Activated naive CD8-positive, alpha-beta T cell (primary cell): ENCODE data around the gene RHOT2.

Source experiments
- H3K27ac Mint-ChIP-seq: one replicate; pipeline ENCODE4 v1.8.0; 2021; ENCODE audit warnings: mixed read lengths
- H3K27me3 Mint-ChIP-seq: one replicate; pipeline ENCODE4 v1.8.0; 2021; ENCODE audit warnings: mixed read lengths
- H3K36me3 Mint-ChIP-seq: one replicate; pipeline ENCODE4 v1.8.0; 2021; ENCODE audit warnings: mixed read lengths
- H3K4me1 Mint-ChIP-seq: one replicate; pipeline ENCODE4 v1.8.0; 2021; ENCODE audit warnings: low read depth, mixed read lengths
- H3K4me3 Mint-ChIP-seq: one replicate; pipeline ENCODE4 v1.8.0; 2021; ENCODE audit warnings: mild to moderate bottlenecking, mixed read lengths
- H3K9me3 Mint-ChIP-seq: one replicate; pipeline ENCODE4 v1.8.0; 2021; ENCODE audit warnings: low read depth, mixed read lengths

Gene RHOT2

DNA sequence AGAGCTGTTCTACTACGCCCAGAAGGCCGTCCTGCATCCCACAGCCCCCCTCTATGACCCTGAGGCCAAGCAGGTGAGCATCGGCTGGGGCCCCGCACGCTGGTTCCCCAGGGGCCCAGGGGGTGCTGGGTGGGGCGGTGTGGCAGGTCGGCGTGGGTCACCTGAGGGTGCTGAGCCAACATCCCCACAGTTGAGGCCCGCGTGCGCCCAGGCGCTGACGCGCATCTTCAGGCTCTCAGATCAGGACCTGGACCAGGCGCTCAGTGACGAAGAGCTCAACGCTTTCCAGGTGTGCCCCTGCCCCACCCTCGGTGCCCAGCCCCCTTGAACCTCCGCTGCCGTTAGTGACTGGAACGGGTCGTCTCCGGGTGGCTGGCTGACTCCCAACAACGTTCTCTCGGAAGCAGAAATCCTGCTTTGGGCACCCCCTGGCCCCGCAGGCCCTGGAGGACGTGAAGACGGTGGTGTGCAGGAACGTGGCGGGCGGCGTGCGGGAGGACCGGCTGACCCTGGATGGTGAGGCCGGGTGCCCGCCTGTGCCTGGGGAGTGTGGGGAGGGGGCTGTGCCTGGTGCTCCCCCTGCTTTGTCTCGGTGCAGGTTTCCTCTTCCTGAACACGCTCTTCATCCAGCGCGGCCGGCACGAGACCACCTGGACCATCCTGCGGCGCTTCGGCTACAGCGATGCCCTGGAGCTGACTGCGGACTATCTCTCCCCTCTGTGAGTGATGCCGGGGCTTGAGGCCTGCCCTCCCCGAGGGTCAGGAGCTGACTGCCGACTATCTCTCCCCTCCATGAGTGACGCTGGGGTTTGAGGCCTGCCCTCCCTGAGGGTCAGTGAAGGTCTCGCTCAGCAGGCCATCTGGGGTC is 2.8 kb downstream of the RHOT2 start:
- H3K4me1 Mint-ChIP-seq: peaks cover 9% of the 10 kb centered on the region
- H3K36me3 Mint-ChIP-seq: no peaks in the 10 kb centered on the region
- H3K4me3 Mint-ChIP-seq: peak overlapping the region; percentile 56
- H3K9me3 Mint-ChIP-seq: no peaks in the 10 kb centered on the region
- H3K27me3 Mint-ChIP-seq: no peaks in the 10 kb centered on the region
- no peak overlapping the region for H3K27ac Mint-ChIP-seq

DNA sequence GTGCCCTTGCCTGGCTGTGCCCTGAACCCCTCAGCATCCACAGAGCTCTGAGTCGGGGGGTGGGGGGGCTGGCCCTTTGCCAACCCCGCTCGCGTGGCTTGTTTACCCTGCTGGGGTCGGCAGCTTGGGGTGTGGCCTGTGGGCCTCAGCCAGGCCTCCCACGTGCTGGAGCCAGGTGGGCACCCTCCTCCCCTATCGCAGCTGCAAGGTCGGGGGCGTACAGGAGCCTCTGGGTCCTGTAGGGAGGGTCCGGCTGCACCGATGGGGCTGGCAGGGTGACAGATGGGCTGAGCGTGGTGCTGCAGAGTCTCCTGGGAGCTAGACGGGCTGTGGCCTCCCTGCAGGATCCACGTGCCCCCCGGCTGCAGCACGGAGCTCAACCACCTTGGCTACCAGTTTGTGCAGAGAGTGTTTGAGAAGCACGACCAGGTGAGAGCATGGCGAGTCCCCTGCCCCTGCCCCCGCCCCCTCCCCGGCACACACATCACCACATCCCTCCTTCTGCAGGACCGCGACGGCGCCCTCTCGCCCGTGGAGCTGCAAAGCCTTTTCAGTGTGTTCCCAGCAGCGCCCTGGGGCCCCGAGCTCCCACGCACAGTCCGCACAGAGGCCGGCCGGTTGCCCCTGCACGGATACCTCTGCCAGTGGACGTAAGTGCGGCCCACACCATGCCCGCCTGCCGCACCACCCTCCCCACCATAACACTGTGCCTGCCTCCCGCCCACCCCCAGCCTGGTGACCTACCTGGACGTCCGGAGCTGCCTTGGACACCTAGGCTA is 3.6 kb downstream of the RHOT2 start:
- H3K27me3 Mint-ChIP-seq: no peaks in the 10 kb centered on the region
- no peak overlapping the region for H3K4me3 Mint-ChIP-seq
- no peaks in the 10 kb centered on the region for H3K9me3 Mint-ChIP-seq
- peaks cover 9% of the 10 kb centered on the region for H3K4me1 Mint-ChIP-seq
- H3K27ac Mint-ChIP-seq: no peak overlapping the region
- no peaks in the 10 kb centered on the region for H3K36me3 Mint-ChIP-seq

DNA sequence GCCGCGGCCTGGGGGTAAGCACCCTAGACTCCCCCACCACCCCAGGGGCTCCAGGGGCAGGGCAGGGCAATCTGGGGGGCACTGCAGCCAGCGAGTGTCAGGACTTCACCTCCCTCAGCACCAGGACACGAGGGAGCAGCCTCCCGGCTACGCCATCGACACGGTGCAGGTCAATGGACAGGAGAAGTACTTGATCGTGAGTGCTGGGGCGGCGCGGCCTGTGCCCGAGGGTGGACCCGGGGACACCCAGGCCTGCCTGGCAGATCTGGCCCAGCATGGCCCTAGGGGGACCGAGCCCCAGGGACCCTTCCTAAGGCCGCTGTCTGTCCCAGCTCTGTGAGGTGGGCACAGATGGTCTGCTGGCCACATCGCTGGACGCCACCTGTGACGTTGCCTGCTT is 4.4 kb downstream of the RHOT2 start:
- H3K4me1 Mint-ChIP-seq: peaks cover 9% of the 10 kb centered on the region
- no peaks in the 10 kb centered on the region for H3K9me3 Mint-ChIP-seq
- H3K27ac Mint-ChIP-seq: no peak overlapping the region
- no peaks in the 10 kb centered on the region for H3K36me3 Mint-ChIP-seq
- H3K4me3 Mint-ChIP-seq: no peak overlapping the region
- H3K27me3 Mint-ChIP-seq: no peaks in the 10 kb centered on the region

DNA sequence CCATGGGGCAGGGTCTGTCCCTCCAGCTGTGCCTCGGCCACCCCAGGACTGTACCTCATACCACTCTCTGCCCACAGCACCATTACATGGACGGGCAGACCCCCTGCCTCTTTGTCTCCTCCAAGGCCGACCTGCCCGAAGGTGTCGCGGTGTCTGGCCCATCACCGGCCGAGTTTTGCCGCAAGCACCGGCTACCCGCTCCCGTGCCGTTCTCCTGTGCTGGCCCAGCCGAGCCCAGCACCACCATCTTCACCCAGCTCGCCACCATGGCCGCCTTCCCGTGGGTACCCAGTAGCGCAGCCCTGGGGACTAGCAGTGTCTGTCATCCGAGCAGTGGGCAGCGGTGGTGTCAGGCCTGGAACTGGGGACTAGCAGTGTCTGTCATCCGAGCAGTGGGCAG is 4.9 kb downstream of the RHOT2 start:
- H3K9me3 Mint-ChIP-seq: no peaks in the 10 kb centered on the region
- H3K36me3 Mint-ChIP-seq: no peaks in the 10 kb centered on the region
- no peaks in the 10 kb centered on the region for H3K27me3 Mint-ChIP-seq
- peaks cover 5% of the 10 kb centered on the region for H3K4me1 Mint-ChIP-seq
- no peak overlapping the region for H3K4me3 Mint-ChIP-seq
- H3K27ac Mint-ChIP-seq: no peak overlapping the region

DNA sequence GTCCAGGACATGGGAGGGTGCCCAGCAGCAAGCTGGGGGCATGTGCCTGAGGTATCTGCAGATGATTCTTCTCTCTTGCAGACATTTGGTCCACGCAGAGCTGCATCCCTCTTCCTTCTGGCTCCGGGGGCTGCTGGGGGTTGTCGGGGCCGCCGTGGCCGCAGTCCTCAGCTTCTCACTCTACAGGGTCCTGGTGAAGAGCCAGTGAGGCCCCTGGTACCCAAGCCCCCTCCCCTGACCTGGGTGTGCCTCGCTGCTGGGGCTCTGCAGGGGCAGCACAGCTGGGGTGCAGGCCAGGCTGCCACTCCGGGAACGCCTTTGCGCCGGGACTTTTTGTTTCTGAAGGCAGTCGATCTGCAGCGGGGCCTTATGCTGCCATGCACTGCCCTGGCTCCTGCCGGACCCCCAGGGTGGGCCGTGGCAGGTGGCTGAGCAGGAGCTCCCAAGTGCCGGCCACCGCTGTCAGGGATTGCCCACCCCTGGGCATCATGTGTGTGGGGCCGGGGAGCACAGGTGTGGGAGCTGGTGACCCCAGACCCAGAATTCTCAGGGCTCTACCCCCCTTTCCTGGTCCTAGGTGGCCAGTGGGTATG is 5.6 kb downstream of the RHOT2 start:
- Mint-ChIP-seq H3K9me3 (no peaks in the 10 kb centered on the region), H3K36me3 (no peaks in the 10 kb centered on the region), H3K4me3 (no peak overlapping the region), H3K4me1 (peaks cover 5% of the 10 kb centered on the region), H3K27me3 (no peaks in the 10 kb centered on the region), H3K27ac (no peak overlapping the region)

DNA sequence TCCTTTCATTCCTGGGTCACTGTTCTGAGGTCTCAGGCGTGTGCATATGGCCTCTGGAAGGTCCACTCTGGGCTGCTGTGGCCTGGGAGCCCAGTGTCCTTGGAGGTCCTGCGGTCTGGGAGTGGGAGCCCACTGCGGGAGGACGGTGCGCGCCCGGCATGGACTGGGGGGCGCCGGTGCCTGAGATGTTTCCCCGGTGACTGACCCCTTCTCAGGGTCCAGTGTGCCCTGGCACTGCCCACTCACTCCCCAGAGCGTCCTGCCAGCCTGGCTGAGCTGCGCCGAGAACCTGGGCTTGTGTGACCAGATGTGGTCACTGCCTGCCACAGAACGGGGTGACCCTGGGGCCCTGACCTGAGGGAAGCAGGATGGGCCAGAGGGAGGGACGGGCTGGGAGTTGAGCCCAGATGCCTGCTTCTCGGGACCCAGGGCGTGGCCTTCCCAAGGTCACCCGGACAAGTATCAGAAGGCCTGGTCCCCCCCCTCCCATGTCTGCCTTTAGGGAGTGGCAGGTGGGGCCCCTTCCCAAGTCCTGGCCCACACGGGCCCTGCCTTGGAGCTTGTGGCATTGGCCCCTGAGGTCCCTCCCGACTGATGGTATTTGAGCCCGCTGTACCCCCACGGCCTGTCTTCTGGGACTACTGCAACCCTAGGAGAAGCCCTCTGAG is 6.4 kb downstream of the RHOT2 start:
- no peaks in the 10 kb centered on the region for H3K27me3 Mint-ChIP-seq
- H3K4me3 Mint-ChIP-seq: peak overlapping the region; percentile 35
- H3K27ac Mint-ChIP-seq: no peak overlapping the region
- H3K4me1 Mint-ChIP-seq: peaks cover 7% of the 10 kb centered on the region
- no peaks in the 10 kb centered on the region for H3K9me3 Mint-ChIP-seq
- H3K36me3 Mint-ChIP-seq: no peaks in the 10 kb centered on the region

DNA sequence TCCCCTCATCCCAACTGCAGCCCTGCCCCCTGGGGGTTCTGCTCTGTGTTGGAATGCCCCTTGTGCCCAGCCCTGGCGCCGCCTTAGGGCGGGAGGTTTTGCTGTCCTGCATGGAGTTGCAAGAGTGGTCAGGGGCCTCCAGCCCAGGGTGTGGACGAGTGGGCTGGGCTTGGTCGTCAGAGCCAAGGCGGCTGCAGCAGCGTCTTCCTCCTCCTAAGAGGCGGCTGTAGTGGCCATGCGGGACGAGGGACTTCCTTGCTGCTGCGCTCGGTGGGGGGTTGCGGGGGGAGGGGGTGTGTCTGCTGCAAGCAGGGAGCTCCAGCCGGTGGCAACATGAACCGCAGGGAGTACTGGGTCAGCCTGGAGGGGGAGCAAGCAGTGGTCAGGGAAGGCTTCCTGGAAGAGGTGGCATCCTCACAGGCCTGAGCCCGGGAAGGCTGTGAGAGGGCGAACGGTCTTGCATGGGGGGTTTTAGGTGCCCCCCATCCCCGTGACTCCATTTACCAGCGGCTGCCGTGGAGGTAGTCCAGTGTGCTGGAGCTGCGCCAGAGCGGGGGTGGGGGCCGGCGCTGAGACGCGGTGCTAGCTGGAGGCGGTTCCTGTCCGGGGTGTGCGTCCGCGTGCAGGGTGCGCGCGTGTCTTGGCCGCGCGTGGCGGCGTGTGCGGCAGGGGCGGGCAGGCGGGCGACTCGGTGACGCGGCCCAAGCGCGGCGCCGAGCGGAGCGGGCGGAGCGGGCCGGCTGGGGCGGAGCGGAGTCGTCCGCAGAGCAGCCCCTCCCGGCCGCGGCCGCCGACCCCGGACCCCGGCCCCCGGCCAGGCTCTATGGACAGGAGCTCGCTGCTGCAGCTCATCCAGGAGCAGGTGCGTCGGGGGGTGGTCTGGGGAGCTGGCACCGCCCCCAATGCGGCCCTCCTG is 7.3 kb downstream of the RHOT2 start, which contains the start of gene RHBDL1:
RHBDL1 (plus strand) TSS at position 704 of the 916 bp plus-strand sequence; CDS start at position 824, 120 bp downstream.
- no peaks in the 10 kb centered on the region for H3K27me3 Mint-ChIP-seq
- peaks cover 5% of the 10 kb centered on the region for H3K4me1 Mint-ChIP-seq
- H3K4me3 Mint-ChIP-seq: peak within 1 kb of the TSS; percentile 35
- H3K27ac Mint-ChIP-seq: no peak within 1 kb of the TSS
- H3K9me3 Mint-ChIP-seq: no peaks in the 10 kb centered on the region
- no peaks in the 10 kb centered on the region for H3K36me3 Mint-ChIP-seq

DNA sequence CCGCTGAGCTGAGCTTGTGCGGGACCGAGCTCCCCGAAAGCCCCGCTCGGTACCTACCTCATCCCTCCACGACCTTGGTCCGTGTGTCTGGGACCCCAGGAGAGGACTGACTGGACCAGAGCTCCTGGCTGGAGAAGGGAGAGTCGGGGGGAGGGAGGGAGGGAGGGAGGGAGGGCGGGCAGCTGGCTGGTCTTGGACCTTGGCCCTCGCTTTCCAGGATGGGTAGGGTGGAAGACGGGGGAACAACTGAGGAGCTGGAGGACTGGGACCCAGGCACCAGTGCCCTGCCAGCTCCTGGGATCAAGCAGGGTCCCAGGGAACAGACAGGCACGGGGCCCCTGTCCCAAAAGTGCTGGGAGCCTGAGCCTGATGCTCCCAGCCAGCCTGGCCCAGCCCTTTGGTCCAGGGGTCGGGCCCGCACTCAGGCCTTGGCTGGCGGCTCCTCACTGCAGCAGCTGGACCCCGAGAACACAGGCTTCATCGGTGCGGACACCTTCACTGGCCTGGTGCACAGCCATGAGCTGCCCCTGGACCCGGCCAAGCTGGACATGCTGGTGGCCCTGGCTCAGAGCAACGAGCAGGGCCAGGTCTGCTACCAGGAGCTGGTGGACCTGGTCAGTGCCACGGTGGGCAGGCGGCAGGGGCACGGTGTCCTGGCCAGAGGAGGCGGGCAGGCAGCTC is 8.1 kb downstream of the RHOT2 start:
- H3K9me3 Mint-ChIP-seq: no peaks in the 10 kb centered on the region
- H3K4me3 Mint-ChIP-seq: no peak overlapping the region
- H3K4me1 Mint-ChIP-seq: peaks cover 7% of the 10 kb centered on the region
- no peaks in the 10 kb centered on the region for H3K36me3 Mint-ChIP-seq
- no peaks in the 10 kb centered on the region for H3K27me3 Mint-ChIP-seq
- no peak overlapping the region for H3K27ac Mint-ChIP-seq

DNA sequence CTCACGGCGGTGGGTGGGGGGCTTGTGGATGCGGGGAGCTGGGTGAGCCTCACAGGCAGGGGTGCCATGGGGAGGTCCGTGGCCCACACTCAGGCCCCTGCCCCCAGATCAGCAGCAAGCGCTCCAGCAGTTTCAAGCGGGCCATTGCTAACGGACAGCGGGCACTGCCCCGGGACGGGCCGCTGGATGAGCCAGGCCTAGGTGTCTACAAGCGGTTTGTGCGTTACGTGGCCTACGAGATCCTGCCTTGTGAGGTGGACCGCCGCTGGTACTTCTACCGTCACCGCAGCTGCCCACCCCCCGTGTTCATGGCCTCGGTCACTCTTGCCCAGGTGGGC is 8.6 kb downstream of the RHOT2 start:
- H3K27me3 Mint-ChIP-seq: no peaks in the 10 kb centered on the region
- peaks cover 11% of the 10 kb centered on the region for H3K4me1 Mint-ChIP-seq
- H3K27ac Mint-ChIP-seq: no peak overlapping the region
- no peaks in the 10 kb centered on the region for H3K9me3 Mint-ChIP-seq
- no peak overlapping the region for H3K4me3 Mint-ChIP-seq
- no peaks in the 10 kb centered on the region for H3K36me3 Mint-ChIP-seq

DNA sequence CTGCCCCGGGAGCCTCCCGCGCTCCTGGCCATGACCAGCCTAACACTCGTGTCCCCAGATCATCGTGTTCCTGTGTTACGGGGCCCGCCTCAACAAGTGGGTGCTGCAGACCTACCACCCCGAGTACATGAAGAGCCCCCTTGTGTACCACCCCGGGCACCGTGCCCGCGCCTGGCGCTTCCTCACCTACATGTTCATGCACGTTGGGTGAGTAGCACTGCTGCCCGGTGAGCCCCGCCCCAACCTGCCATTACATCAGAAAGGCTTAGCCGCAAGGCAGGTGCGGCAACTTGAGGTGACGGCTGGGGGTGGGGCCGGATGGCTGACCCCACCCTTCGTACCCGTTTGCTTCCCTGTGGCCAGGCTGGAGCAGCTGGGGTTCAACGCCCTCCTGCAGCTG is 9.0 kb downstream of the RHOT2 start:
- no peaks in the 10 kb centered on the region for H3K36me3 Mint-ChIP-seq
- peaks cover 15% of the 10 kb centered on the region for H3K4me1 Mint-ChIP-seq
- H3K27ac Mint-ChIP-seq: no peak overlapping the region
- H3K4me3 Mint-ChIP-seq: no peak overlapping the region
- no peaks in the 10 kb centered on the region for H3K27me3 Mint-ChIP-seq
- no peaks in the 10 kb centered on the region for H3K9me3 Mint-ChIP-seq

DNA sequence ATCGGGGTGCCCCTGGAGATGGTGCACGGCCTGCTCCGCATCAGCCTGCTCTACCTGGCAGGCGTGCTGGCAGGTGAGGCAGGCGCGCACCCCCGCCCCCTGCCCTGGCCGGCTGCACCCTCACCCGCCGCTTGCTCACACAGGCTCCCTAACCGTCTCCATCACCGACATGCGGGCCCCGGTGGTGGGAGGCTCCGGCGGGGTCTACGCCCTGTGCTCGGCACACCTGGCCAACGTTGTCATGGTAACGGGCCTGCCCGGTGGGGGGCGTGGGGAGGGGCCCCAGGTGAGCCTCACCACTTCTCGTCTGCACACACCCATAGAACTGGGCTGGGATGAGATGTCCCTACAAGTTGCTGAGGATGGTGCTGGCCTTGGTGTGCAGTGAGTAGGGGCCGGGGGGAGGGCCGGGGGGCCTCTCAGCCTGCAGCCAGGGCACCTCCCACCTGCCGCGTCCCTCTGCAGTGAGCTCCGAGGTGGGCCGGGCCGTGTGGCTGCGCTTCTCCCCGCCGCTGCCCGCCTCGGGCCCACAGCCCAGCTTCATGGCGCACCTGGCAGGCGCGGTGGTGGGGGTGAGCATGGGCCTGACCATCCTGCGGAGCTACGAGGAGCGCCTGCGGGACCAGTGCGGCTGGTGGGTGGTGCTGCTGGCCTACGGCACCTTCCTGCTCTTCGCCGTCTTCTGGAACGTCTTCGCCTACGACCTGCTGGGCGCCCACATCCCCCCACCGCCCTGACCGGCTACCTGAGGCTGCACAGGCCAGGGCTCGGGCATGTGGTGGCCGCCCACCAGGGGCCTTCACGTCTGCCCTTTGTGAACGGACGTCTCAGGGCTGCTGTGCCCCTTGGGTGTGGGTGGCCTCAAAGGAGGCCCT is 9.6 kb downstream of the RHOT2 start:
- Mint-ChIP-seq H3K27me3 (no peaks in the 10 kb centered on the region), H3K4me3 (no peak overlapping the region), H3K4me1 (peaks cover 17% of the 10 kb centered on the region), H3K9me3 (no peaks in the 10 kb centered on the region), H3K27ac (no peak overlapping the region), H3K36me3 (peaks cover 1% of the 10 kb centered on the region)

DNA sequence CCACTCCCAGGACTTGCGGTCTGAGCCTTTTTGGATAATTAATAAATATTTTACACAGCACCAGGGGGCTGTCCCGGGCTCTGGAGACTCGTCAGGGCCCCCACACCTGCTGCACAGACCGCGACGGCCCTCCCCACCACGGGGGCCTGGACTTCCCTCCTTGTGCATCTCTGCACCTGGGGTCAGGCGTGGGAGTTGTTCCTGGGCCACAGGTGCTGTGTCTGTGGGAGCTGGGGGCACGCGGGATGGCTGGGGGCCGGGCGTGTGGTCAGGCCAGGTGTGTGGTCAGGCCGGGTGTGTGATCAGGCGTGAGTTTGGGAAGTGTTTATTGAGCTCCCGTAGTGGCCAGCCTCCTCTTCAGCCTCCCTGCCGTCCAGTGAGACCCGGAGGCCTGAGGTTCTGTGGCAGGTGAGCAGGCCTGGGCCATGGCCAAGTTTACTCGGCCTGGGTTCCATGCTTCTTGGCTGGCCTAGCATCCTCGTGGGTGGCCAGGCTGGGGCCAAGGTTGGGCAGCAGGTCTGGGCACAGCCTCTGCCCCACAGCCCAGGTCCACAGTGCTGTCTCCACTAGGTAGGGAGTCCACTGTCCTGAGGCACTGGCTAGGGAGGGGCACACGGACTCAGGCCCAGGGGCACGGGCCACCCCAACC is 10.4 kb downstream of the RHOT2 start:
- H3K4me3 Mint-ChIP-seq: no peak overlapping the region
- H3K27ac Mint-ChIP-seq: no peak overlapping the region
- H3K36me3 Mint-ChIP-seq: peaks cover 2% of the 10 kb centered on the region
- H3K9me3 Mint-ChIP-seq: no peaks in the 10 kb centered on the region
- peaks cover 18% of the 10 kb centered on the region for H3K4me1 Mint-ChIP-seq
- no peaks in the 10 kb centered on the region for H3K27me3 Mint-ChIP-seq
